Measurements from ENCODE around the gene ABCC1.

- TF ChIP-seq, protein P1, sequence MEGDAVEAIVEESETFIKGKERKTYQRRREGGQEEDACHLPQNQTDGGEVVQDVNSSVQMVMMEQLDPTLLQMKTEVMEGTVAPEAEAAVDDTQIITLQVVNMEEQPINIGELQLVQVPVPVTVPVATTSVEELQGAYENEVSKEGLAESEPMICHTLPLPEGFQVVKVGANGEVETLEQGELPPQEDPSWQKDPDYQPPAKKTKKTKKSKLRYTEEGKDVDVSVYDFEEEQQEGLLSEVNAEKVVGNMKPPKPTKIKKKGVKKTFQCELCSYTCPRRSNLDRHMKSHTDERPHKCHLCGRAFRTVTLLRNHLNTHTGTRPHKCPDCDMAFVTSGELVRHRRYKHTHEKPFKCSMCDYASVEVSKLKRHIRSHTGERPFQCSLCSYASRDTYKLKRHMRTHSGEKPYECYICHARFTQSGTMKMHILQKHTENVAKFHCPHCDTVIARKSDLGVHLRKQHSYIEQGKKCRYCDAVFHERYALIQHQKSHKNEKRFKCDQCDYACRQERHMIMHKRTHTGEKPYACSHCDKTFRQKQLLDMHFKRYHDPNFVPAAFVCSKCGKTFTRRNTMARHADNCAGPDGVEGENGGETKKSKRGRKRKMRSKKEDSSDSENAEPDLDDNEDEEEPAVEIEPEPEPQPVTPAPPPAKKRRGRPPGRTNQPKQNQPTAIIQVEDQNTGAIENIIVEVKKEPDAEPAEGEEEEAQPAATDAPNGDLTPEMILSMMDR (IDR thresholded peaks at IDR 0.05; ENCODE audit: poor library complexity, severe bottlenecking) = no peak
- TF ChIP-seq POLR2AphosphoS5 (IDR thresholded peaks at IDR 0.05) (no peak), EP300 (conservative IDR thresholded peaks at IDR 0.05; ENCODE audit: poor library complexity, severe bottlenecking) (no peak), REST (IDR thresholded peaks at IDR 0.05; ENCODE audit: borderline replicate concordance) (no peak), MXI1 (conservative IDR thresholded peaks at IDR 0.05; ENCODE audit: poor library complexity, severe bottlenecking) (no peak), SMC3 (conservative IDR thresholded peaks at IDR 0.05; ENCODE audit: poor library complexity) (no peak), EZH2 (IDR thresholded peaks at IDR 0.05; ENCODE audit: borderline replicate concordance, insufficient read depth, low read length, poor library complexity, severe bottlenecking) (no peak), TAF1 (IDR thresholded peaks at IDR 0.05; ENCODE audit: low read depth) (no peak)
Measured at GRCh38 chr16:15953929-15954813, 4.8 kb downstream of the ABCC1 start.
